HUES48 (cell line): ENCODE results near the gene MTX1.

ENCODE experiments used
- H3K27ac ChIP-seq: one replicate; pipeline ENCODE4 v1.7.0; 2013; ENCODE audit warnings: low read depth, low read length, inconsistent platforms
- H3K27me3 ChIP-seq: 2 replicates; pipeline ENCODE4 v1.6.1; 2013; ENCODE audit warnings: mild to moderate bottlenecking, low read length; ENCODE audit not compliant: control insufficient read depth, insufficient read depth
- H3K36me3 ChIP-seq: 2 replicates; pipeline ENCODE4 v1.6.1; 2013; ENCODE audit warnings: low read length; ENCODE audit not compliant: control insufficient read depth, insufficient read depth
- H3K4me1 ChIP-seq: 2 replicates; pipeline ENCODE4 v1.6.1; 2013; ENCODE audit warnings: mild to moderate bottlenecking, low read length; ENCODE audit not compliant: control insufficient read depth, insufficient read depth
- H3K4me3 ChIP-seq: 2 replicates; pipeline ENCODE4 v1.5.1; 2013; ENCODE audit warnings: mild to moderate bottlenecking, low read depth, low read length
- H3K9ac ChIP-seq: 2 replicates; pipeline ENCODE4 v1.6.1; 2013; ENCODE audit warnings: mild to moderate bottlenecking, low read depth, low read length, moderate library complexity
- H3K9me3 ChIP-seq: 2 replicates; pipeline ENCODE4 v1.6.1; 2013; ENCODE audit warnings: low read length; ENCODE audit not compliant: control insufficient read depth, insufficient read depth

MTX1 gene

GRCh38 chr1:155175927-155176371 is 32.5 kb upstream of the MTX1 start:
- Histone ChIP-seq H3K27me3 (no peaks in the 10 kb centered on the region), H3K9me3 (no peaks in the 10 kb centered on the region), H3K9ac (no peak overlapping the region), H3K4me1 (peaks cover 6% of the 10 kb centered on the region), H3K4me3 (no peak overlapping the region), H3K27ac (peak overlapping the region; percentile 5), H3K36me3 (peaks cover 41% of the 10 kb centered on the region)

- H3K27me3 ChIP-seq, result no peaks in the 10 kb centered on the region
- H3K27ac ChIP-seq, result no peak overlapping the region
- H3K36me3 ChIP-seq, result peaks cover 44% of the 10 kb centered on the region
- H3K4me1 ChIP-seq, result peaks cover 6% of the 10 kb centered on the region
- no peaks in the 10 kb centered on the region for H3K9me3 ChIP-seq
- no peak overlapping the region for H3K4me3 ChIP-seq
- H3K9ac ChIP-seq, result no peak overlapping the region
Measured at GRCh38 chr1:155176544-155177071, 31.9 kb upstream of the MTX1 start.

GRCh38 chr1:155177192-155177917 is 31.1 kb upstream of the MTX1 start:
- Histone ChIP-seq H3K4me1 (peaks cover 1% of the 10 kb centered on the region; the same call in 1 of the 2 replicates), H3K27ac (no peak overlapping the region), H3K36me3 (peaks cover 50% of the 10 kb centered on the region), H3K9ac (no peak overlapping the region), H3K4me3 (no peak overlapping the region), H3K9me3 (no peaks in the 10 kb centered on the region), H3K27me3 (no peaks in the 10 kb centered on the region)

- no peak overlapping the region for H3K4me3 ChIP-seq
- no peaks in the 10 kb centered on the region for H3K27me3 ChIP-seq
- no peak overlapping the region for H3K27ac ChIP-seq
- H3K9me3 ChIP-seq, result no peaks in the 10 kb centered on the region
- no peaks in the 10 kb centered on the region for H3K4me1 ChIP-seq
- H3K9ac ChIP-seq, result no peak overlapping the region
- H3K36me3 ChIP-seq, result peaks cover 52% of the 10 kb centered on the region
Measured at GRCh38 chr1:155177918-155178281, 30.6 kb upstream of the MTX1 start.

- Histone ChIP-seq H3K9me3 (no peaks in the 10 kb centered on the region), H3K36me3 (peaks cover 54% of the 10 kb centered on the region), H3K4me1 (no peaks in the 10 kb centered on the region), H3K27ac (no peak overlapping the region), H3K27me3 (no peaks in the 10 kb centered on the region), H3K9ac (no peak overlapping the region), H3K4me3 (no peak overlapping the region)
Measured at GRCh38 chr1:155178441-155179111, 29.9 kb upstream of the MTX1 start.

- H3K9ac ChIP-seq, result no peak overlapping the region
- peaks cover 61% of the 10 kb centered on the region for H3K36me3 ChIP-seq
- H3K27me3 ChIP-seq, result no peaks in the 10 kb centered on the region
- no peaks in the 10 kb centered on the region for H3K9me3 ChIP-seq
- no peaks in the 10 kb centered on the region for H3K4me1 ChIP-seq
- H3K27ac ChIP-seq, result no peak overlapping the region
- H3K4me3 ChIP-seq, result no peak overlapping the region
Measured at GRCh38 chr1:155179112-155180031, 29.1 kb upstream of the MTX1 start.

GRCh38 chr1:155181371-155182051 is 27.0 kb upstream of the MTX1 start:
- Histone ChIP-seq H3K27ac (no peak overlapping the region), H3K9ac (no peak overlapping the region), H3K4me3 (no peak overlapping the region), H3K9me3 (no peaks in the 10 kb centered on the region), H3K36me3 (peaks cover 58% of the 10 kb centered on the region), H3K27me3 (no peaks in the 10 kb centered on the region), H3K4me1 (peaks cover 10% of the 10 kb centered on the region)

GRCh38 chr1:155182052-155182550 is 26.4 kb upstream of the MTX1 start:
- H3K27ac ChIP-seq, result no peak overlapping the region
- no peaks in the 10 kb centered on the region for H3K9me3 ChIP-seq
- no peak overlapping the region for H3K4me3 ChIP-seq
- no peak overlapping the region for H3K9ac ChIP-seq
- peaks cover 53% of the 10 kb centered on the region for H3K36me3 ChIP-seq
- peaks cover 14% of the 10 kb centered on the region for H3K4me1 ChIP-seq
- no peaks in the 10 kb centered on the region for H3K27me3 ChIP-seq

GRCh38 chr1:155183775-155184221 is 24.7 kb upstream of the MTX1 start:
- Histone ChIP-seq H3K27me3 (no peaks in the 10 kb centered on the region), H3K4me3 (no peak overlapping the region), H3K9ac (no peak overlapping the region), H3K4me1 (peaks cover 14% of the 10 kb centered on the region), H3K36me3 (peaks cover 38% of the 10 kb centered on the region), H3K27ac (no peak overlapping the region), H3K9me3 (no peaks in the 10 kb centered on the region)

GRCh38 chr1:155184351-155184811 is 24.1 kb upstream of the MTX1 start:
- Histone ChIP-seq H3K36me3 (peaks cover 32% of the 10 kb centered on the region), H3K27me3 (no peaks in the 10 kb centered on the region), H3K4me1 (peaks cover 14% of the 10 kb centered on the region), H3K27ac (no peak overlapping the region), H3K9ac (no peak overlapping the region), H3K9me3 (no peaks in the 10 kb centered on the region), H3K4me3 (no peak overlapping the region)
